OCI-LY3 (cell line): ENCODE data around the gene CCDC54.

Experiments used
- EZH2phosphoT487 ChIP-seq: fragments of 200-600 bp; shearing (Covaris generic); IDR thresholded peaks from 2 replicates; pipeline ENCODE4 v1.6.1; 2018; ENCODE audit warnings: antibody characterized with exemption, mixed run types, low read depth
- TF ChIP-seq, protein P1 (sequence below): fragments of 200-600, 300-600 bp; sonication (generic); IDR thresholded peaks from 2 replicates; pipeline ENCODE4 v1.5.1; 2014; ENCODE audit warnings: antibody characterized with exemption, low read length, low read depth

DNA sequence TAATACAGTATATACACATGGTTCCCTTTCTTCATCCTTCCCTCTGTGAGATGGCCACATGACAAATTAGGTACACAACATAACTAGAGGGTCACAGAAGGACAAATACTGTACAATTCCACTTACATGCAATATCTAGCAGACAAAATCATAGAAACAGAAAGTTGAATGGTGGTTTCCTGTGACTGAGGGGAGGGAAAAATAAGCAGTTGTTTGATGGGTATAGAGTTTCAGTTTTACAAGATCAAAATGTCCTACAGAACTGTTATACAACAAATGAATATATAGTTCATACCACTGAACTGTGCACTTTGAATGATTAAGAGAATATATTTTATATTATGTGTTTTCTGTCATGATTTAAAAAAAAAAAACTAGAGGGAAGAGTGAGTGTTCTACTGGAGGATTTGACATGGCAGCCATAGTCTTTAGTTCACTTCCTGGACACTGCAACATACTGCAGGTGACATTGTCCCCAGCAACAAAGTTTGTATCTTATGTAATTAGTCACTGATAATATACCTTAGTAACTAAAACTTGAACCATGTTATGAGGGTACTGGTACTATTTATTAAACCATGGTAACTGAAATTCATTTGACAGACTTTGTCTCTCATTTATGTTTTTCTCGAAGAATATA, 37.2 kb downstream of the CCDC54 start:
- TF ChIP-seq, protein P1, sequence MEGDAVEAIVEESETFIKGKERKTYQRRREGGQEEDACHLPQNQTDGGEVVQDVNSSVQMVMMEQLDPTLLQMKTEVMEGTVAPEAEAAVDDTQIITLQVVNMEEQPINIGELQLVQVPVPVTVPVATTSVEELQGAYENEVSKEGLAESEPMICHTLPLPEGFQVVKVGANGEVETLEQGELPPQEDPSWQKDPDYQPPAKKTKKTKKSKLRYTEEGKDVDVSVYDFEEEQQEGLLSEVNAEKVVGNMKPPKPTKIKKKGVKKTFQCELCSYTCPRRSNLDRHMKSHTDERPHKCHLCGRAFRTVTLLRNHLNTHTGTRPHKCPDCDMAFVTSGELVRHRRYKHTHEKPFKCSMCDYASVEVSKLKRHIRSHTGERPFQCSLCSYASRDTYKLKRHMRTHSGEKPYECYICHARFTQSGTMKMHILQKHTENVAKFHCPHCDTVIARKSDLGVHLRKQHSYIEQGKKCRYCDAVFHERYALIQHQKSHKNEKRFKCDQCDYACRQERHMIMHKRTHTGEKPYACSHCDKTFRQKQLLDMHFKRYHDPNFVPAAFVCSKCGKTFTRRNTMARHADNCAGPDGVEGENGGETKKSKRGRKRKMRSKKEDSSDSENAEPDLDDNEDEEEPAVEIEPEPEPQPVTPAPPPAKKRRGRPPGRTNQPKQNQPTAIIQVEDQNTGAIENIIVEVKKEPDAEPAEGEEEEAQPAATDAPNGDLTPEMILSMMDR, result no peak
- no peak for TF ChIP-seq EZH2phosphoT487
